Lower lobe of right lung (tissue), 2 donors: ENCODE measurements around the gene RECK. TPM values are rescaled to one million over a fixed set of nuclear protein-coding genes. Genes with fewer than 3 reads are reported as not detected.

Experiments
- ATAC-seq, 2 donors: fragments of 200-7000 bp; cut with Tn5 transposase; one replicate each; pipeline ENCODE4 v1.9.1; 2020 to 2022; ENCODE audit warnings: mild to moderate bottlenecking in 2 of 2, moderate library complexity in 2 of 2
- DNase-seq: peaks from one replicate; pipeline ENCODE4 v3.0.0-alpha.2; 2020
- H3K27ac ChIP-seq: fragments of 200-600 bp; one replicate; pipeline ENCODE4 v1.8.0; 2022
- H3K27me3 ChIP-seq: fragments of 200-600 bp; one replicate; pipeline ENCODE4 v1.8.0; 2022; ENCODE audit warnings: low read depth
- H3K36me3 ChIP-seq: fragments of 200-600 bp; one replicate; pipeline ENCODE4 v1.8.0; 2022; ENCODE audit warnings: mild to moderate bottlenecking
- H3K4me1 ChIP-seq: fragments of 200-600 bp; one replicate; pipeline ENCODE4 v1.8.0; 2022
- H3K4me3 ChIP-seq: fragments of 200-600 bp; one replicate; pipeline ENCODE4 v1.8.0; 2022; ENCODE audit warnings: mild to moderate bottlenecking
- H3K9me3 ChIP-seq: fragments of 200-600 bp; one replicate; pipeline ENCODE4 v1.8.0; 2022
- CTCF ChIP-seq: fragments of 200-600 bp; IDR thresholded peaks from one replicate; pipeline ENCODE4 v1.8.0; 2022; ENCODE audit warnings: antibody characterized with exemption, mild to moderate bottlenecking
- intact Hi-C: fragments of 100-400 bp; cut with DNase I; formaldehyde crosslinking; loops from one replicate; pipeline ENCODE4 v1.11.0; 2022
- total RNA-seq: library from RNA; stranded (reverse); fragmentation: NEBNext Ultra II Directional; extraction: Animal tissue kit (Norgen Biotek cat#: 25700); gene quantifications from one replicate; pipeline ENCODE4 v1.2.1, GENCODE V29; 2021
- donor health status: DM: no; HTN: yes; CAD: no; lungs with severe emphysema.

Gene RECK
- total RNA-seq, 1 donor from 2014 or later = 15.2 TPM

GRCh38 chr9:36092509-36093215 lies 55.9 kb downstream of the RECK start:
- intact Hi-C loops = no loop called here
- Histone ChIP-seq H3K27me3 (no peaks in the 10 kb centered on the region), H3K4me1 (peaks cover 22% of the 10 kb centered on the region), H3K4me3 (no peak overlapping the region), H3K9me3 (no peaks in the 10 kb centered on the region), H3K27ac (peak overlapping the region; percentile 34), H3K36me3 (no peaks in the 10 kb centered on the region)
- TF ChIP-seq CTCF = no peak
- DNase-seq = no peak
- peak; percentile 76 to 78 for ATAC-seq

DNA sequence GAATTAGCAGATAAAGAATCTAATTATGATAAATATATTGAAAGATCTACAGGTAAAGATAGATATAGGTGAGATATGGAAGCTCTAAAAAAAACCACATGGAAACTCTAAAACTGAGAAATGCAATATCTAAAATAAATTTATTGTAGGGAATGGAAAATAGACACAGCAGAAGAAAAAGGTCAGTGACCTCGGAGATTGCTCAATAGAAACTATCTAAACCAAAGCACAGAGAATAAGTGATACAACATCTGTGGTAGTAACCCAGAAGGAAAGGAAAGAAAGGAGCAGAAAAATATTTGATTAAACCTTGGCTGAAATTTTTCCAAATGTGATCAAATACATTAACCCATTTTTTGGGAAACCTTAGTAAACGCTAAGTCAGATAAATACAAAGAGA lies 56.7 kb downstream of the RECK start:
- no peak for ATAC-seq

DNA sequence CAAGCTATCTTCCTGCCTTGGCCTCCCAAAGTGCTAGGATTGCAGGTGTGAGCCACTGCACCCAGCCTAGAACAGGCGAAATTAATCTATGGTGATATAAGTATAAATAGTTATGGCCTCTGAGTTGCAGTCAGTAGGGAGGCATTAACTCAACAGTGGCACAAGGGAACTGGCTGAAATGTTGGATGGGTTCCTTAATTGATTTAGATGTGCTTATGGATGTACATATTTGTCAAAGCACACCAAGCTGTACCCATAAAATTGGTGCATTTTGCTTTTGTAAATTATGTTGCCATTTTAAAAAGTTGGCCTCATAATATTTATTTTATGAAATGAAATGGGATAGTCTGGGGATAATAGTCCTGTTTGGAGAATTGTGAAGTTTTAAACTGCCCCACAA lies 63.0 kb downstream of the RECK start:
- H3K4me3 ChIP-seq = no peak overlapping the region
- H3K4me1 ChIP-seq = peaks cover 9% of the 10 kb centered on the region
- H3K36me3 ChIP-seq = no peaks in the 10 kb centered on the region
- H3K27me3 ChIP-seq = no peaks in the 10 kb centered on the region
- intact Hi-C loops = loop anchor here (5.0 kb wide), 1 partner anchor 68 kb away; the partner anchor contains the start of gene CCIN
- H3K9me3 ChIP-seq = no peaks in the 10 kb centered on the region
- no peak overlapping the region for H3K27ac ChIP-seq
- DNase-seq (no peak), ATAC-seq (no peak)
- no peak for TF ChIP-seq CTCF

More for the DNA sequence above, 56.7 kb downstream of the RECK start:
- Histone ChIP-seq H3K4me3 (no peak overlapping the region), H3K27ac (peak overlapping the region; percentile 34), H3K4me1 (peaks cover 22% of the 10 kb centered on the region), H3K36me3 (no peaks in the 10 kb centered on the region), H3K9me3 (no peaks in the 10 kb centered on the region), H3K27me3 (no peaks in the 10 kb centered on the region)
- DNase-seq = no peak
- no peak for TF ChIP-seq CTCF
- intact Hi-C loops = no loop called here

DNA sequence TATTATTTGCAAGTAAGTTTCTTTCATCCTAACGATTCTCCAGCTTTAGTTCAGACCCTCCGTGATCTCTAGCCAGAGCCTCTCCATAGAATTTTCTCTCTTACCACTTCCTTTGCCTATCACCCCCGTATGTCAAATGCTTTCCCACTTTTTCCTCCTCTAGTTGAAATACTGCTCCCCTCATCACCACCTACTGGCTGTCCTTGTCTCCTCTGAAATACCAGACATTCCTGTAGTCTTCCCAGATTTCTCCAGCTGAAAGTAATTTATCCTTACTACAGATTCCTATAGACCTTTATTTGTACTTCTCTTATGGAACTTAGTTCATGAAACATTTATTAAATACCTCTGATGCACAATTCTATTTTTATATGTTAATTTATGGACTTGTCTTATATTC lies 63.8 kb downstream of the RECK start:
- intact Hi-C loops = loop anchor here (5.0 kb wide), 1 partner anchor 67 kb away; the partner anchor contains the start of gene CCIN
- Histone ChIP-seq H3K27me3 (no peaks in the 10 kb centered on the region), H3K4me3 (no peak overlapping the region), H3K36me3 (no peaks in the 10 kb centered on the region), H3K9me3 (no peaks in the 10 kb centered on the region), H3K4me1 (peaks cover 9% of the 10 kb centered on the region), H3K27ac (no peak overlapping the region)
- ATAC-seq (no peak), DNase-seq (no peak)
- no peak for TF ChIP-seq CTCF

- Histone ChIP-seq H3K9me3 (no peaks in the 10 kb centered on the region), H3K27me3 (no peaks in the 10 kb centered on the region), H3K4me1 (peaks cover 9% of the 10 kb centered on the region), H3K36me3 (no peaks in the 10 kb centered on the region), H3K27ac (no peak overlapping the region), H3K4me3 (no peak overlapping the region)
- TF ChIP-seq CTCF = no peak
- DNase-seq (no peak), ATAC-seq (peak in 1 of 2 donors; percentile 24)
- intact Hi-C loops = loop anchor here (5.0 kb wide), 1 partner anchor 65 kb away; the partner anchor contains the start of gene CCIN
These were observed 65.4 kb downstream of the RECK start for GRCh38 chr9:36101916-36102741.
